ENCODE results near the gene SZT2. TPM values are rescaled to one million over a fixed set of nuclear protein-coding genes. Genes with fewer than 3 reads are reported as not detected.
"Not testable (repeated sequence)": the region's sequence is repeated elsewhere in the genome, so short reads cannot be mapped to it uniquely, and the experiment has no call there.

SZT2 gene
- total RNA-seq, 1 experiment from 2014 or later: 12.2 TPM

GRCh38 chr1:43392702-43393101 lies 3.0 kb downstream of the SZT2 start:
- Histone ChIP-seq H3K36me3 (replicated peaks; ENCODE audit: control insufficient read depth, insufficient read depth, low read length) (no peaks in the 10 kb centered on the region), H3K4me3 (ENCODE audit: insufficient read depth, low read depth, low read length) (no peak overlapping the region), H3K27me3 (ENCODE audit: control insufficient read depth, insufficient read depth, low read length) (no peaks in the 10 kb centered on the region)
- no peak for DNase-seq

DNA sequence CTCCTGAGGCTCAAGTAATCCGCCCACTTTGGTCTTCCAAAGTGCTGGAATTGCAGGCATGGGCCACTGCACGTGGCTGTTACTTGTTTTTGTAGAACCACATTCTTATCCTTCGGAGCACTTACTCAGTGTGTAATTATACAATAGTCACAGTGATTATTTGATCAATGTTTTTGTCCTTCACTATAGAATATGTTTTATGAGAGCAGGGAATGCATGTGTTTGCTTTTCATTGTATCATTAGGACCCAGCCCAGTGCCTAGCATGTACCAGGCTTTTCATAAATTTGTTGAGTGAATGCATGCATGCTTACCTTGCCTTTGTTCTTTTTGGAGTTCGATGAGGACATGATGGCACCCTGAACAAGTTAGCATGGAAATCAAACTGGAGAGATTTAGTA lies 5.8 kb downstream of the SZT2 start:
- no peaks in the 10 kb centered on the region for H3K27me3 ChIP-seq (ENCODE audit: control insufficient read depth, insufficient read depth, low read length)
- no peak for DNase-seq
- no peaks in the 10 kb centered on the region for H3K36me3 ChIP-seq (replicated peaks; ENCODE audit: control insufficient read depth, insufficient read depth, low read length)
- H3K4me3 ChIP-seq (ENCODE audit: insufficient read depth, low read depth, low read length): no peak overlapping the region

- Histone ChIP-seq H3K4me3 (ENCODE audit: insufficient read depth, low read depth, low read length) (no peak overlapping the region), H3K36me3 (replicated peaks; ENCODE audit: control insufficient read depth, insufficient read depth, low read length) (no peaks in the 10 kb centered on the region), H3K27me3 (ENCODE audit: control insufficient read depth, insufficient read depth, low read length) (no peaks in the 10 kb centered on the region)
- no peak for DNase-seq
Observed at GRCh38 chr1:43396059-43396458, 6.4 kb downstream of the SZT2 start.

DNA sequence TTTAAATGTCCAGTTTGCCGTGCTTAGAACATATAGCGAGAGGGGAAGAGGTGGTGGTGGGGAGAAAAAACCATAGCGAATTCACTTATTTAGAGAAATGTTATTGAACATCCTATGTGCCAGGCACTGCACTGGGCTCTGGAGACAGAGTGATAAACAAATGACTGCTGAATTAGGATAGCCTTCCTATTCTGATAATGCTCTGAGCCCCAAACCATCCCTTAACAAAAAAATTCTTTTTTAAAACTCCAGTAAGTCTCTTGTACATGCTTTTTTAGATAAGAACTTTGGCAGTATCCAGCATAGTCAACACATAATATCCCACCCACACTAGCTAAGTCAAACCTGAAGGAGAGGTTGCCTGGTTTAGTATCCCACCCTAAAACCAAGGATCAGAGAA lies 8.5 kb downstream of the SZT2 start:
- H3K36me3 ChIP-seq (replicated peaks; ENCODE audit: control insufficient read depth, insufficient read depth, low read length): no peaks in the 10 kb centered on the region
- H3K4me3 ChIP-seq (ENCODE audit: insufficient read depth, low read depth, low read length): no peak overlapping the region
- H3K27me3 ChIP-seq (ENCODE audit: control insufficient read depth, insufficient read depth, low read length): no peaks in the 10 kb centered on the region
- DNase-seq: no peak

DNA sequence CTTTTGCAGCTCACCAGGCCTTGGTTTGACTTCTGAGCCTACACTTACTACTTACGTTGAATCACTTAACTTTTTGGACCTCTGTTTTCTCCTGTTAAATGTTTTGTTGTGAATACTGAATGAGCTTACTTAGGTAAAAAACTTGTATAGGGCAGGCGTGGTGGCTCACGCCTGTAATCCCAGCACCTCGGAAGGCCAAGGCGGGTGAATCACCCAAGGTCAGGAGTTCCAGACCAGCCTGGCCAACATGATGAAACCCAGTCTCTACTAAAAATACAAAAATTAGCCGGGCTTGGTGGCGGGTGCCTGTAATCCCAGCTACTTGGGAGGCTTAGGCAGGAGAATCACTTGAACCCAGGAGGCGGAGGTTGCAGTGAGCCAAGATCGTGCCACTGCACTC lies 10.7 kb downstream of the SZT2 start:
- not testable (repeated sequence) for H3K4me3 ChIP-seq (ENCODE audit: insufficient read depth, low read depth, low read length); DNase-seq; H3K36me3 ChIP-seq (replicated peaks; ENCODE audit: control insufficient read depth, insufficient read depth, low read length); H3K27me3 ChIP-seq (ENCODE audit: control insufficient read depth, insufficient read depth, low read length)

DNA sequence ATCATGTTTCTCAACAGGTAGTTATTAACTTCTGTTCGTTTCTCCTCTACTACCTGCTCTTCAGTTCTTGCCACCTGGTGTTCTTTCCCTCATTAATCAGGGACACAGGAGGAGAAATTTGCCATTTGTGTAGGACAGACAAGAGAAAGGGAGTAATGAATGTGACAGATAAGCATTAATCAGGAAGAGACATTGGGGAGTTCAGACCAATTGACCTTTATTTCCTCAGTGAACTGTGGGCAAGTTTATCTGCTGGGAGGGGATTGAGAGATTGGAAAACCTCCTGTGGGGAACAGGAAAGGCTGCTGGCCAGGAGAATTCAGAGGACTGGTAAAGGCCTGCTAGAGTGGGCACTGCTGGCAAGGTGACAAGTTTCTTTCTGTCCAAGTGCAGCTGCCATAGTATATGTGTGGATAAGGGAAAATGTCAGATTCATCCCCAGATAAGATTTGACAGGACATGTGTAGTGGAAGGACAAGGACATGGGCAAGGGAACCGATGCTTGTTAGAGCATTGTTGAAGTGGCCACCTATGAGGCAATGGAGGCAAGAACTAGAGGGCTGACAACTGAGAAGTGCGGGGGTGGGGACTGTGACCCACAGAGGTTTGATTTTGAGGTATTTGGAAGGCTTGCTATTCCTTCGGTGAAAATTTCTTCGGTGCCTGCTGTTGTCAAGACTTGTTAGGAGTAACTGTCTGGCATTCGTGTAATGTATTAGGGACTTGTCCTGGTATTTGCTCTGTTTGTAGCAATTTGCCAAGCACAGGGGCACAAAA lies 12.6 kb downstream of the SZT2 start:
- DNase-seq: no peak
- Histone ChIP-seq H3K4me3 (ENCODE audit: insufficient read depth, low read depth, low read length) (no peak overlapping the region), H3K27me3 (ENCODE audit: control insufficient read depth, insufficient read depth, low read length) (no peaks in the 10 kb centered on the region), H3K36me3 (replicated peaks; ENCODE audit: control insufficient read depth, insufficient read depth, low read length) (peaks cover 3% of the 10 kb centered on the region; the same call in 1 of the 2 replicates)

- no peak for DNase-seq
- H3K4me3 ChIP-seq (ENCODE audit: insufficient read depth, low read depth, low read length): no peak overlapping the region
- H3K36me3 ChIP-seq (replicated peaks; ENCODE audit: control insufficient read depth, insufficient read depth, low read length): peaks cover 3% of the 10 kb centered on the region; the same call in 1 of the 2 replicates
- H3K27me3 ChIP-seq (ENCODE audit: control insufficient read depth, insufficient read depth, low read length): no peaks in the 10 kb centered on the region
Observed at GRCh38 chr1:43404353-43404752, 14.7 kb downstream of the SZT2 start.

GRCh38 chr1:43405219-43405875 lies 15.6 kb downstream of the SZT2 start:
- DNase-seq: no peak
- Histone ChIP-seq H3K27me3 (ENCODE audit: control insufficient read depth, insufficient read depth, low read length) (no peaks in the 10 kb centered on the region), H3K36me3 (replicated peaks; ENCODE audit: control insufficient read depth, insufficient read depth, low read length) (peaks cover 3% of the 10 kb centered on the region; the same call in 1 of the 2 replicates), H3K4me3 (ENCODE audit: insufficient read depth, low read depth, low read length) (no peak overlapping the region)

DNA sequence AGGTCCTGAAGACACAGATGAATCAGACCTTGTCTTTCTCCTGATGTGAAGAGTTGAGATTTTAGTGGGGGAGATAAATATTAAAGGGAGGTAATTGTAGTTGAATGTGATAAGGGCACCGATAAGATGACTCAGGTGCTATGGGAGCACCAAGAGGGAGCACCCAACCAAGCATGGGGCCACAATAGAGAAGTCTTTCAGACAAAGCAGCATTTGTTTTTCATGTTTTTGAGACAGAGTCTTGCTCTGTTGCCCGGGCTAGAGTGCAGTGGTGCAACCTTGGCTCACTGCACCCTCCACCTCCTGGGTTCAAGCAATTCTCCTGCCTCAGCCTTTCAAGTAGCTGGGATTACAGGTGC lies 16.2 kb downstream of the SZT2 start:
- H3K36me3 ChIP-seq (replicated peaks; ENCODE audit: control insufficient read depth, insufficient read depth, low read length): peaks cover 3% of the 10 kb centered on the region; the same call in 1 of the 2 replicates
- DNase-seq: no peak
- no peak overlapping the region for H3K4me3 ChIP-seq (ENCODE audit: insufficient read depth, low read depth, low read length)
- no peaks in the 10 kb centered on the region for H3K27me3 ChIP-seq (ENCODE audit: control insufficient read depth, insufficient read depth, low read length)

GRCh38 chr1:43410571-43410970 lies 20.9 kb downstream of the SZT2 start:
- Histone ChIP-seq H3K27me3 (ENCODE audit: control insufficient read depth, insufficient read depth, low read length) (no peaks in the 10 kb centered on the region), H3K4me3 (ENCODE audit: insufficient read depth, low read depth, low read length) (no peak overlapping the region), H3K36me3 (replicated peaks; ENCODE audit: control insufficient read depth, insufficient read depth, low read length) (peaks cover 1% of the 10 kb centered on the region; the same call in 1 of the 2 replicates)
- DNase-seq: no peak

DNA sequence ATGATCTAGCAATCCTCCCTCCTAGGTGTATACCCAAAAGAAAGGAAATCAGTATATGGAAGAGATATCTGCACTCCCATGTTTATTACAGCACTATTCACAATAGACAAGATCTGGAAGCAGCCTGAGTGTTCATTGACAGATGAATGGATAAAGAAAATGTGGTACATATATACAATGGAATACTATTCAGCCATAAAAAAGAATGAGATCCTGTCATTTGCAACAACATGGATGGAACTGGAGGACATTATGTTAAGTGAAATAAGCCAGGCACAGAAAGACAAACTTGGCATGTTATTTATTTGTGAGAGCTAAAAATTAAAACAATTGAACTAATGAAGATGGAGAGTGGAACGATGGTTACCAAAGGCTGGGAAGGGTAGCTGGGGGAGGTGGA lies 23.7 kb downstream of the SZT2 start:
- not testable (repeated sequence) for H3K4me3 ChIP-seq (ENCODE audit: insufficient read depth, low read depth, low read length); DNase-seq; H3K27me3 ChIP-seq (ENCODE audit: control insufficient read depth, insufficient read depth, low read length); H3K36me3 ChIP-seq (replicated peaks; ENCODE audit: control insufficient read depth, insufficient read depth, low read length)

DNA sequence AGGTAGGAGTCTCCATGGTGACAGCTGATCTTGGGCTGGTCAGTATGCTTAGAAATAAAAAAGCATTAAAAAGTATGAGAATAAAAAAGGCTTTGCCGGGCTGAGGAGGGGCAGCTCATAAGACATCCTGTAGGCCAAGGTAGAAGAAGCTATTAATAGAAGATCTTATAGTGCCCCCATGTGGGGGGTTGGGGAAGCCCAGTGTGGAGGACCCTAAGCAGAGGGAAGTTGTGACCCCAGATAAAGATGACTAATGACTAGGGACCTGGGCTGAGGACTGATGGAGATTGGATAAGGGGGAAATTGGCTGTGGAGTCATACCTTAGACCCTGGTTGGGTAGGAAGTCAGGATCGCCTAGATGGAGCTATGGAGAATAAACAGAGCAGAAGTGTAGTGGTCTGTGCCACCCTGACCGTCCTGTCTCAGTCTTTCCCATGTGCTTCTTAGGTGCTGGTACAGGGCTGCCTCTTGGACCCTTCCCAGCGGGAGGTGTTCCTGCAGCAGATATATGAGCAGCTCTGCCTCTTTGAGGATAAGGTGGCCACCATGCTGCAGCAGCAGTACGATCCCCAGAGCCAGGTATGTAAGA lies 25.0 kb downstream of the SZT2 start:
- no peak overlapping the region for H3K4me3 ChIP-seq (ENCODE audit: insufficient read depth, low read depth, low read length)
- no peaks in the 10 kb centered on the region for H3K27me3 ChIP-seq (ENCODE audit: control insufficient read depth, insufficient read depth, low read length)
- DNase-seq: peak; percentile 85
- H3K36me3 ChIP-seq (replicated peaks; ENCODE audit: control insufficient read depth, insufficient read depth, low read length): peaks cover 6% of the 10 kb centered on the region

GRCh38 chr1:43415901-43416300 lies 26.2 kb downstream of the SZT2 start:
- H3K4me3 ChIP-seq (ENCODE audit: insufficient read depth, low read depth, low read length): no peak overlapping the region
- no peaks in the 10 kb centered on the region for H3K27me3 ChIP-seq (ENCODE audit: control insufficient read depth, insufficient read depth, low read length)
- DNase-seq: no peak
- peaks cover 10% of the 10 kb centered on the region for H3K36me3 ChIP-seq (replicated peaks; ENCODE audit: control insufficient read depth, insufficient read depth, low read length)

- no peak for DNase-seq
- H3K36me3 ChIP-seq (replicated peaks; ENCODE audit: control insufficient read depth, insufficient read depth, low read length): peaks cover 19% of the 10 kb centered on the region
- no peak overlapping the region for H3K4me3 ChIP-seq (ENCODE audit: insufficient read depth, low read depth, low read length)
- H3K27me3 ChIP-seq (ENCODE audit: control insufficient read depth, insufficient read depth, low read length): no peaks in the 10 kb centered on the region
Observed at GRCh38 chr1:43418858-43419257, 29.2 kb downstream of the SZT2 start.

Data from H7 (cell line).